HepG2 (cell line): ENCODE measurements around the gene ANO10. TPM values are rescaled to one million over a fixed set of nuclear protein-coding genes. Genes with fewer than 3 reads are reported as not detected.

Source experiments
- ATAC-seq: fragments of 200-7000 bp; cut with Tn5 transposase; 3 replicates; pipeline ENCODE4 v1.9.1; 2020; ENCODE audit warnings: mild to moderate bottlenecking, moderate library complexity
- BruUV-seq: library from RNA; stranded (reverse); fragments of 400-500 nt; replicated peaks from 2 replicates; lab custom pipeline; 2021; lab: Mats Ljungman, UMichigan
- CTCF ChIA-PET: fragments of 300-600 bp; formaldehyde crosslinking; extraction: SDS; loops from one replicate; lab custom pipeline; 2021; ENCODE audit warnings: low total read pairs, inconsistent platforms, low intra/inter-chr PET ratio; lab: Yijun Ruan, JAX
- POLR2A ChIA-PET: fragments of 350-600 bp; sonication (Branson Sonifier 250); formaldehyde crosslinking; loops from one replicate; lab custom pipeline; 2020; ENCODE audit warnings: antibody characterized with exemption, inconsistent platforms; lab: Yijun Ruan, JAX
- DNase-seq: peaks from one replicate; pipeline ENCODE4 v3.0.0-alpha.2; 2015; ENCODE audit warnings: low spot score
- FAIRE-seq: peaks from 3 replicates; lab custom pipeline; 2011; peaks lifted over from hg19 to GRCh38; lab: Jason Lieb, UNC
- H2AFZ ChIP-seq: one replicate; pipeline ENCODE4 v1.6.1; 2011; ENCODE audit warnings: low read length, inconsistent platforms
- H3K27ac ChIP-seq: fragments of 300-600 bp; 3 replicates; pipeline ENCODE4 v1.8.0; 2011; ENCODE audit warnings: mixed run types, mild to moderate bottlenecking, mixed read lengths, low read length, inconsistent platforms; ENCODE audit not compliant: insufficient read depth; ENCODE audit errors: extremely low read length
- H3K27me3 ChIP-seq, 2 experiments: fragments of 200-600 bp in 1 of 2; 2 replicates in 1 of 2; 3 replicates in 1 of 2; pipeline versions ENCODE4 v1.6.0 to v1.8.0; 2011; ENCODE audit warnings: low read length in 2 of 2, mild to moderate bottlenecking in 2 of 2, moderate library complexity in 2 of 2, inconsistent platforms in 1 of 2; ENCODE audit not compliant: insufficient read depth in 2 of 2, control insufficient read depth in 1 of 2
- H3K36me3 ChIP-seq, 2 experiments: fragments of 200-600 bp in 1 of 2; replicated peaks in 1 of 2; 2 replicates in 1 of 2; 3 replicates in 1 of 2; pipeline versions ENCODE4 v1.5.1 to v1.8.0; 2011; ENCODE audit warnings: low read length in 2 of 2, inconsistent platforms in 1 of 2; ENCODE audit not compliant: insufficient read depth in 2 of 2, control insufficient read depth in 1 of 2
- H3K4me1 ChIP-seq: 2 replicates; pipeline ENCODE4 v1.5.1; 2012; ENCODE audit warnings: low read length, inconsistent platforms; ENCODE audit not compliant: insufficient read depth
- H3K4me2 ChIP-seq: 2 replicates; pipeline ENCODE4 v1.6.0; 2011; ENCODE audit warnings: low read depth, low read length, inconsistent platforms
- H3K4me3 ChIP-seq, 3 experiments: fragments of 200-600 bp in 1 of 3; sonication (generic), shearing (Covaris generic) in 1 of 3; replicated peaks in 1 of 3; 2 replicates each; pipeline ENCODE4 v1.5.1; 2011 to 2016; ENCODE audit warnings: low read length in 3 of 3, inconsistent platforms in 2 of 3, low read depth in 2 of 3, mild to moderate bottlenecking in 2 of 3, control low read depth in 1 of 3, mixed read lengths in 1 of 3; ENCODE audit not compliant: insufficient read depth in 1 of 3
- H3K79me2 ChIP-seq: one replicate; pipeline ENCODE4 v1.6.1; 2011; ENCODE audit warnings: low read length, inconsistent platforms; ENCODE audit not compliant: insufficient read depth
- H3K9ac ChIP-seq: 2 replicates; pipeline ENCODE4 v1.6.0; 2011; ENCODE audit warnings: mild to moderate bottlenecking, low read depth, low read length, inconsistent platforms; ENCODE audit not compliant: insufficient read depth
- H3K9me3 ChIP-seq: 2 replicates; pipeline ENCODE4 v1.5.1; 2012; ENCODE audit warnings: mild to moderate bottlenecking, low read length
- H4K20me1 ChIP-seq: 2 replicates; pipeline ENCODE4 v1.6.0; 2011; ENCODE audit warnings: inconsistent platforms, mild to moderate bottlenecking, low read length, moderate library complexity; ENCODE audit not compliant: insufficient read depth
- CREBL2 ChIP-seq: sonication (generic); formaldehyde crosslinking; IDR thresholded peaks from 2 replicates; pipeline ENCODE4 v1.8.1; 2023; ENCODE audit warnings: missing genetic modification reagents, mild to moderate bottlenecking, borderline replicate concordance
- KAT7 ChIP-seq: IDR thresholded peaks from 2 replicates; pipeline ENCODE4 v1.6.1; 2018; ENCODE audit warnings: borderline replicate concordance, missing compliant biosample characterization
- NFKBIZ ChIP-seq: IDR thresholded peaks from 2 replicates; pipeline ENCODE4 v1.6.1; 2018; ENCODE audit warnings: missing genetic modification reagents, missing compliant biosample characterization
- TRAFD1 ChIP-seq: sonication (generic); formaldehyde crosslinking; IDR thresholded peaks from 2 replicates; pipeline ENCODE4 v1.5.1; 2020; ENCODE audit warnings: missing genetic modification reagents, mild to moderate bottlenecking, borderline replicate concordance
- YEATS2 ChIP-seq: sonication (generic); formaldehyde crosslinking; IDR thresholded peaks from 2 replicates; pipeline ENCODE4 v1.4.0; 2020; ENCODE audit warnings: missing genetic modification reagents, borderline replicate concordance
- ZKSCAN1 ChIP-seq: fragments of 150-350 bp; IDR thresholded peaks from 2 replicates; pipeline ENCODE4 v1.6.1; 2014; ENCODE audit warnings: low read length
- ZKSCAN5 ChIP-seq: sonication (generic); formaldehyde crosslinking; IDR thresholded peaks from 2 replicates; pipeline ENCODE4 v1.5.1; 2020; ENCODE audit warnings: mild to moderate bottlenecking, missing genetic modification reagents
- ZNF121 ChIP-seq: sonication (generic); formaldehyde crosslinking; IDR thresholded peaks from 2 replicates; pipeline ENCODE4 v1.5.0; 2020; ENCODE audit warnings: mild to moderate bottlenecking, missing genetic modification reagents
- ZNF33A ChIP-seq: sonication (generic); formaldehyde crosslinking; IDR thresholded peaks from 2 replicates; pipeline ENCODE4 v1.5.1; 2020; ENCODE audit warnings: missing genetic modification reagents, mild to moderate bottlenecking, moderate library complexity, borderline replicate concordance
- ZNF407 ChIP-seq: sonication (generic); formaldehyde crosslinking; IDR thresholded peaks from one replicate; pipeline ENCODE4 v1.5.1; 2020; ENCODE audit warnings: mild to moderate bottlenecking, missing genetic modification reagents; ENCODE audit errors: not compliant biosample characterization
- ZNF570 ChIP-seq: sonication (generic); formaldehyde crosslinking; IDR thresholded peaks from 2 replicates; pipeline ENCODE4 v1.4.0; 2020; ENCODE audit warnings: mild to moderate bottlenecking, missing genetic modification reagents, borderline replicate concordance
- WGBS: methylation state at CpG from one replicate; pipeline ENCODE4 v1.1.6; 2017; ENCODE audit warnings: low lambda C conversion rate; 5-methylcytosine and 5-hydroxymethylcytosine counted together
- in situ Hi-C: cut with HindIII; loops from 2 replicates; pipeline ENCODE4 v1.10.0; 2017; ENCODE audit warnings: low pct_unique_long_range_greater_than_20kb; ENCODE audit not compliant: extremely low pct_ligation_motif_present
- intact Hi-C: fragments of 100-400 bp; cut with micrococcal nuclease; formaldehyde crosslinking; loops from one replicate; pipeline ENCODE4 v1.10.0; 2022; ENCODE audit not compliant: unreplicated experiment
- polyA plus RNA-seq, 8 experiments: library from polyadenylated mRNA; depleted of rRNA in 3 of 8; stranded (reverse) in 7 of 8; unstranded in 1 of 8; fragments of >200 nt; fragmentation: Illumina TruSeq in 4 of 8; extraction: Trizol in 4 of 8; gene quantifications; 2 replicates each; pipeline versions ENCODE4 v1.2.1 to v1.2.3, GENCODE V29; 2011 to 2016; ENCODE audit warnings: low read depth in 4 of 8, missing spikeins in 1 of 8, mixed read lengths in 1 of 8; ENCODE audit not compliant: insufficient read depth in 1 of 8
- total RNA-seq, 5 experiments: library from RNA; depleted of rRNA; stranded (reverse); fragments of >200 nt; fragmentation: Illumina TruSeq; extraction: Trizol; gene quantifications; 2 replicates each; pipeline ENCODE4 v1.2.3, GENCODE V29; 2016; ENCODE audit warnings: low read depth in 1 of 5

ANO10 gene
- total and polyA plus RNA-seq, 2 of the 13 experiments (the other 11 are each of a cell fraction or from before 2014, with no cell fraction given), result 10.4 to 13.1 TPM

GRCh38 chr3:43349716-43350115 lies 272.1 kb downstream of the ANO10 start (continued):
- TF ChIP-seq ZNF407 (CRISPR knock-in tag), result no peak

GRCh38 chr3:43348852-43349574 lies 272.8 kb downstream of the ANO10 start:
- Histone ChIP-seq H3K79me2 (no peaks in the 10 kb centered on the region), H3K4me2 (no peak overlapping the region), H3K4me3 (no peak overlapping the region), H3K27ac (no peak overlapping the region), H4K20me1 (0 out of 2 replicates have a peak, but pooled peaks cover 3% of the 10 kb centered on the region), H3K27me3 (no peaks in the 10 kb centered on the region), H3K4me1 (0 out of 2 replicates have a peak, but pooled peaks cover 5% of the 10 kb centered on the region)
- no TSS peak for BruUV-seq
- 98% methylated on average over 4 of the region's 4 CpGs for WGBS
- DNase-seq, result no peak
- intact Hi-C loops, result no loop called here
- TF ChIP-seq NFKBIZ (CRISPR knock-in tag) (no peak), ZKSCAN5 (CRISPR knock-in tag) (no peak), KAT7 (CRISPR knock-in tag) (no peak), CREBL2 (CRISPR knock-in tag) (no peak), ZNF570 (CRISPR knock-in tag) (no peak), ZNF121 (CRISPR knock-in tag) (no peak), ZNF33A (CRISPR knock-in tag) (no peak), YEATS2 (CRISPR knock-in tag) (no peak), ZKSCAN1 (no peak), TRAFD1 (no peak)
- TF ChIP-seq, all 625 proteins: peak for 0
- CTCF ChIA-PET, result no interaction called here
- Histone ChIP-seq H3K36me3 (peaks cover 25 to 51% of the 10 kb centered on the region in 2 experiments), H2AFZ (no peak overlapping the region), H3K9ac (no peak overlapping the region), H3K9me3 (peaks cover 6% of the 10 kb centered on the region; the same call in 1 of the 2 replicates)
- POLR2A ChIA-PET, result no interaction called here
- FAIRE-seq (no peak), ATAC-seq (no peak)
- in situ Hi-C loops, result no loop called here
